ENCODE measurements around the gene SP6.

SP6 gene

GRCh38 chr17:47850692-47851573, at the start of gene SP6:
SP6 (minus strand) TSS chr17:47851163; CDS start chr17:47848429, 2,734 bp downstream.
- DNase-seq (ENCODE audit: low read depth): peak; percentile 53

- no peak for DNase-seq (ENCODE audit: low read depth)
Measured at GRCh38 chr17:47899643-47900042, 48.7 kb upstream of the SP6 start.

GRCh38 chr17:47898241-47898640, 47.3 kb upstream of the SP6 start:
- no peak for DNase-seq (ENCODE audit: low read depth)

DNA sequence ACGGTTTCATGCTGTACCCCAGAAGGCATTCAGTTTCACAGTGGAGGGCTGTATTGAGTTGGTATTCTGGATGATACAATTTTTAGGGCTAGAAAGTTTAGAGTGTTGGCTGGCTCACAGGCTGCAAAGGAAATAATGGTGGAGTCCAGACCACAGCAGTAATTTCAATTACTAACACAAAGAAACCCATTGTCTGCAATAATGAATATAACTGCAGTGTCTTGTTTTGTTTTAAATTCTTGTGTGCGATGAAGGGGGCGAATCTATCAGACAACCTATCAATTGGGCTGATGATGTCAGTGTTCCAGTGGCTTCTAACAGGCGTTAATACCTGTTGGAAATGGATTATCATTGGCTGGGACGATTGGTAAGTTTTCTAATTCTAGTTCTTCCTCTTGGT, 46.6 kb upstream of the SP6 start:
- DNase-seq (ENCODE audit: low read depth): no peak

GRCh38 chr17:47896672-47897490, 45.9 kb upstream of the SP6 start:
- peak; percentile 21 for DNase-seq (ENCODE audit: low read depth)

GRCh38 chr17:47895856-47896671, 45.1 kb upstream of the SP6 start, which contains the start of gene SP2:
SP2 (plus strand) TSS chr17:47896236; CDS start chr17:47896287, 51 bp downstream.
- DNase-seq (ENCODE audit: low read depth): peak; percentile 100

- DNase-seq (ENCODE audit: low read depth): peak; percentile 23
Measured at GRCh38 chr17:47895347-47895855, 44.4 kb upstream of the SP6 start.

- no peak for DNase-seq (ENCODE audit: low read depth)
Measured at GRCh38 chr17:47894498-47895346, 43.8 kb upstream of the SP6 start.

DNA sequence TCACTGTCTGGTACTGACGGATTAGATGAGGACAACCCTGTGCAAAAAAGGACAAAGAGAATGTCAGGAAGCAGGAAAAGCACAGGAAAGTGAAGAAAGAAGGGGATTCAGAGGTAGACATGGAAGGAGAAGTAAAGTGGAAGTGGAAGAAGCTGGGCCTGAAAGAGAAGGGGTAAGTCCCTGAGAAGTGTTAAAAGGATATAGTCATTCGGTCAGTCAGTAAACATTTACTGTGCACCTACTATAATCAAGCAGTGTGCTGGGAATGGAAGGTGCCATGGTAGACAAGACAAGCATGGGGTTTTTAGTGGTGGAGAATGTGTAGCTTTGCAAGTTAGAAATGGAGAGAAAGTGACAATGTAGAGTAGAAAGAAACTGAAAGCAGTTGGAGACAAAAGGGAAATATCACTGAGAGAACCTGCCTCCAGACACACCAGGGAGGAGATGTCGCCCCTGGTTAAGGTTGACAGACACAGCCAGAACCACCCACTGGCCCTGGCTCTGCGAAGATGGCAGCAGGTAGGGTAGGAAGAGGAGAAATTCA, 40.7 kb upstream of the SP6 start:
- DNase-seq (ENCODE audit: low read depth): no peak

- peak; percentile 70 for DNase-seq (ENCODE audit: low read depth)
Measured at GRCh38 chr17:47889734-47890529, 39.0 kb upstream of the SP6 start.

DNA sequence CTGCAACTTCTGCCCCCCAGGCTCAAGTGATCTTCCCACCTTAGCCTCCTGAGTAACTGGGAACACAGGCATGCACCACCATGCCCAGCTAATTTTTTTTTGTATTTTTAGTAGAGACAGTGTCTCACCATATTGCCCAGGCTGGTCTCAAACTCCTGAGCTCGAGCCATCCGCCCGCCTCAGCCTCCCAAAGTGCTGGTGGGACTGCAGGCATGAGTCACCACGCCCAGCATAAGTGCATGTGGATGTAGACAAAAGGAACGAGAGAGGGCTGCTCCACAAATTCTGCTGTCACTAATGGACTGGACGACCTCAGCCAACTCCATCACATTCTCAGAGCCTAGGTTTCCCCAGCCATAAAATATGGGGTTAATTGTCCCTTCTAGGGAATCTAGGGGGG, 37.3 kb upstream of the SP6 start:
- DNase-seq (ENCODE audit: low read depth): no peak

- no peak for DNase-seq (ENCODE audit: low read depth)
Measured at GRCh38 chr17:47884905-47885730, 34.2 kb upstream of the SP6 start.

GRCh38 chr17:47884427-47884740, 33.4 kb upstream of the SP6 start:
- no peak for DNase-seq (ENCODE audit: low read depth)

GRCh38 chr17:47883589-47884426, 32.8 kb upstream of the SP6 start:
- DNase-seq (ENCODE audit: low read depth): no peak

GRCh38 chr17:47882695-47883588, 32.0 kb upstream of the SP6 start:
- no peak for DNase-seq (ENCODE audit: low read depth)

DNA sequence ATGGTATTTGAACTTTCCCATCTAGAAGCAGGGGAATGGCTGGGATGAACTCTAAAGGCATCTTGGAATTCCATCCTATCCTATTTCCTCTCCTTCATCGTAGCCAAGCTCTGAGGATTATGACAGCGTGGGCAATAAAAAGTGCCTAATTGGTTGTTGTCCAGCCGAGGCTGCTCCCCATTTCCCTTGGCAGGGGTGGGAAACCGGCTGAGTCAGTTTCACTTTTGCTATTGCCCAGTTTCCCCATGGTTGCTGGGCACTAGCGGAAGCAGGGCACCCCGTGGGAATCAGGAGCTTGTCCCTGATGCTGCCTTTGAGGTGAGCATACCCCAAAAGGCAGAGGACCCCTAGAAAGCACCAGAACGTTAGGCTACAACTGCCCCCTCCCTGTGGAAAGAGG, 31.3 kb upstream of the SP6 start:
- no peak for DNase-seq (ENCODE audit: low read depth)

Measured in amniotic epithelial cell (primary cell).